Endodermal cell (in vitro differentiated cells): ENCODE data around the gene TNF. TPM values are rescaled to one million over a fixed set of nuclear protein-coding genes. Genes with fewer than 3 reads are reported as not detected.

ENCODE experiments used
- DNase-seq: peaks from one replicate; pipeline ENCODE4 v3.0.0-alpha.2; 2017
- H3K27ac ChIP-seq: 2 replicates; pipeline ENCODE4 v1.5.1; 2013; ENCODE audit warnings: mild to moderate bottlenecking, low read depth, low read length, moderate library complexity
- H3K27me3 ChIP-seq: 2 replicates; pipeline ENCODE4 v1.6.1; 2013; ENCODE audit warnings: mild to moderate bottlenecking, low read length, moderate library complexity; ENCODE audit not compliant: insufficient read depth, control insufficient read depth, poor library complexity, severe bottlenecking
- H3K36me3 ChIP-seq: 2 replicates; pipeline ENCODE4 v1.7.0; 2013; ENCODE audit warnings: mild to moderate bottlenecking, low read length, moderate library complexity; ENCODE audit not compliant: control insufficient read depth, insufficient read depth
- H3K4me1 ChIP-seq: one replicate; pipeline ENCODE4 v1.7.0; 2013; ENCODE audit warnings: low read length; ENCODE audit not compliant: control insufficient read depth, insufficient read depth
- H3K4me3 ChIP-seq: 2 replicates; pipeline ENCODE4 v1.5.1; 2013; ENCODE audit warnings: mild to moderate bottlenecking, low read length, moderate library complexity
- H3K9ac ChIP-seq: 2 replicates; pipeline ENCODE4 v1.6.1; 2013; ENCODE audit warnings: mild to moderate bottlenecking, low read length, moderate library complexity; ENCODE audit not compliant: poor library complexity, severe bottlenecking; ENCODE audit errors: extremely low read depth
- H3K9me3 ChIP-seq: 2 replicates; pipeline ENCODE4 v1.6.1; 2013; ENCODE audit warnings: mild to moderate bottlenecking, low read length, moderate library complexity; ENCODE audit not compliant: control insufficient read depth
- H3K27ac Mint-ChIP-seq: 2 replicates; pipeline ENCODE4 v1.8.0; 2020; ENCODE audit warnings: mixed read lengths
- H3K27me3 Mint-ChIP-seq: 2 replicates; pipeline ENCODE4 v1.8.0; 2021; ENCODE audit warnings: mild to moderate bottlenecking, mixed read lengths; ENCODE audit not compliant: insufficient read depth
- H3K36me3 Mint-ChIP-seq: 2 replicates; pipeline ENCODE4 v1.8.0; 2020; ENCODE audit warnings: low read depth, mixed read lengths
- H3K4me1 Mint-ChIP-seq: 2 replicates; pipeline ENCODE4 v1.8.0; 2020; ENCODE audit warnings: mixed read lengths
- H3K4me3 Mint-ChIP-seq: 2 replicates; pipeline ENCODE4 v1.8.0; 2020; ENCODE audit warnings: mild to moderate bottlenecking, moderate library complexity, mixed read lengths
- H3K9me3 Mint-ChIP-seq: 2 replicates; pipeline ENCODE4 v1.8.0; 2020; ENCODE audit warnings: mild to moderate bottlenecking, mixed read lengths
- CTCF ChIP-seq: fragments of 200-600 bp; sonication (generic); conservative IDR thresholded peaks from 2 replicates; pipeline ENCODE4 v1.5.0; 2021; ENCODE audit warnings: antibody characterized with exemption, mild to moderate bottlenecking
- WGBS, 2 experiments: methylation state at CpG; one replicate each; pipeline versions ENCODE4 v1.1.5 to v1.1.7; 2013; ENCODE audit warnings: missing lambda C conversion rate in 2 of 2, mixed read lengths in 1 of 2; ENCODE audit not compliant: insufficient coverage in 1 of 2, insufficient read length in 1 of 2; 5-methylcytosine and 5-hydroxymethylcytosine counted together
- total RNA-seq, 2 donors: library from RNA; stranded (reverse); fragmentation: NEBNext Ultra II Directional in 1 of 2; extraction: Animal tissue kit (Norgen Biotek cat#: 25700) in 1 of 2; gene quantifications; 2 replicates in 1 of 2; 3 replicates in 1 of 2; pipeline ENCODE4 v1.2.1, GENCODE V29; 2021

The TNF gene
- total RNA-seq, 2 donors from 2014 or later = not detected

GRCh38 chr6:31579546-31580437 is 4.4 kb downstream of the TNF start:
- Mint-ChIP-seq H3K36me3 (no peaks in the 10 kb centered on the region), H3K4me3 (peak overlapping the region; percentile 98), H3K27me3 (peaks cover 50% of the 10 kb centered on the region), H3K4me1 (peaks cover 17% of the 10 kb centered on the region), H3K9me3 (no peaks in the 10 kb centered on the region), H3K27ac (no peak overlapping the region)
- Histone ChIP-seq H3K27me3 (peaks cover 5% of the 10 kb centered on the region), H3K36me3 (no peaks in the 10 kb centered on the region), H3K4me1 (no peaks in the 10 kb centered on the region), H3K9ac (no peak overlapping the region), H3K4me3 (no peak overlapping the region), H3K27ac (no peak overlapping the region), H3K9me3 (no peaks in the 10 kb centered on the region)
- no peak for DNase-seq
- no peak for TF ChIP-seq CTCF
- WGBS, 2 experiments = 90 to 94% methylated on average over 3 to 8 of the region's 8 CpGs

DNA sequence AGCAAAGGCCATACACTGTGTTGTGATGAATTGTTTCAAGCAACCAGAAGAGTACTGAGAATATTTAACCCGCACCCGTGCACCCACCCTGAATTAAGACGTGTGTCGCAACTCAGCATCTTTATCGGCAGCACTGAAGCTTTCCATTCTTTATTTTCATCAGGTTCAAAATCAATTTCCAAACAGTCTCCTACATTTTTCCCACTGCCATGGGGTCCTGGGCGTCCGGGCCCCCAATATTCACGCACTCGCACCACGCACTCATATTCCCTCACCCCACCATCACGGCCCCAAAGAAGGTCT is 5.0 kb downstream of the TNF start:
- Histone ChIP-seq H3K27me3 (peaks cover 5% of the 10 kb centered on the region), H3K9me3 (no peaks in the 10 kb centered on the region), H3K36me3 (no peaks in the 10 kb centered on the region), H3K4me1 (no peaks in the 10 kb centered on the region), H3K9ac (no peak overlapping the region), H3K27ac (no peak overlapping the region), H3K4me3 (peak overlapping the region; percentile 94)
- no peak overlapping the region for H3K27ac Mint-ChIP-seq
- peak overlapping the region; percentile 98 for H3K4me3 Mint-ChIP-seq
- H3K4me1 Mint-ChIP-seq = peaks cover 17% of the 10 kb centered on the region
- H3K27me3 Mint-ChIP-seq = peaks cover 49% of the 10 kb centered on the region
- no peaks in the 10 kb centered on the region for H3K36me3 Mint-ChIP-seq
- WGBS, 2 experiments = 70 to 74% methylated on average over 11 of the region's 11 CpGs
- DNase-seq = no peak
- H3K9me3 Mint-ChIP-seq = no peaks in the 10 kb centered on the region
- no peak for TF ChIP-seq CTCF

DNA sequence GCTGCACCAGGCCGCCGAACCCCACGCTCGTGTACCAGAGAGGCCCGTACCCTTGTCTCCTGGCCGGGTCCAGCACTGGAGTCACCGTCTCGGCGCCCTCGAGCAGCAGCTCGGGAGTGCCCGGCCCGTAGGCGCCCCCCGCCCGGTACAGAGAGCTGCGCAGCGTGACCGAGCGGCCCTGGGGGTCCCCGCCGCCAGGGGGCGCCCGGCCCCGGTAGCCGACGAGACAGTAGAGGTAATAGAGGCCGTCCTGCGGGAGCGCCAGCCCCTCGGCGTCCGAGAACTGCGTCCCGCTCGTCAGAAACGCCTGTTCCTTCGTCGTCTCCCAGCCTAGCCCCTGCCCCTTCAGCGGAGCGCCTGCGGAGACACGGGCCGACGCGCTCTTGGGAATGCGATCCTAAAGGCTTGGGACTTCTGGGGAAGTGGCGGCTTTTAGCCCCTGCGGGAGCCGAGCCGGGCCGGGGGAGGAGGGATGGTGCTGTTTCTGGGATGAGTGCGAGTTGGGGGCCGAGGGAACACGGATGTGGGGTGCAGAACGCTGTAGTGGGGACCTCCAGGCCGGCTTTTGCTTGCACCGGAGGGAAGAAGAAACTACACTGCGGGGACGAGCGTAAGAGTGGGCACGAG is 5.6 kb downstream of the TNF start:
- 2% methylated on average over 31 to 62 of the region's 62 CpGs for WGBS, 2 experiments
- no peaks in the 10 kb centered on the region for H3K9me3 Mint-ChIP-seq

More for the DNA sequence above, 5.6 kb downstream of the TNF start:
- Histone ChIP-seq H3K9ac (peak overlapping the region; percentile 69), H3K36me3 (no peaks in the 10 kb centered on the region), H3K27me3 (peaks cover 5% of the 10 kb centered on the region), H3K27ac (no peak overlapping the region), H3K4me1 (no peaks in the 10 kb centered on the region), H3K4me3 (peak overlapping the region; percentile 94), H3K9me3 (no peaks in the 10 kb centered on the region)
- peak; percentile 99 for TF ChIP-seq CTCF
- Mint-ChIP-seq H3K36me3 (no peaks in the 10 kb centered on the region), H3K27ac (peak overlapping the region; percentile 95), H3K4me3 (peak overlapping the region; percentile 98), H3K4me1 (peaks cover 17% of the 10 kb centered on the region), H3K27me3 (peaks cover 44% of the 10 kb centered on the region)
- DNase-seq = peak; percentile 95
